ENCODE data around the gene MTARC2. TPM values are rescaled to one million over a fixed set of nuclear protein-coding genes. Genes with fewer than 3 reads are reported as not detected.

The MTARC2 gene
- total and polyA plus RNA-seq, 9 donors = 12.8 to 80.2 (median 23.6) TPM

GRCh38 chr1:220750131-220750515 lies 2.0 kb downstream of the MTARC2 start:
- no peaks in the 10 kb centered on the region for H3K9me3 ChIP-seq
- no peak overlapping the region for H3K27ac ChIP-seq
- H3K27me3 ChIP-seq = no peaks in the 10 kb centered on the region
- no peak overlapping the region for H3K4me3 ChIP-seq
- H3K4me1 ChIP-seq (ENCODE audit: insufficient read depth) = peaks cover 9% of the 10 kb centered on the region
- DNase-seq = peak in 1 of 5 donors; percentile 31
- H3K36me3 ChIP-seq = no peaks in the 10 kb centered on the region
- no peak for TF ChIP-seq EP300 (IDR thresholded peaks at IDR 0.05)
- no peak for TF ChIP-seq CTCF (IDR thresholded peaks at IDR 0.05)
- TF ChIP-seq POLR2A (IDR thresholded peaks at IDR 0.05) = no peak
- intact Hi-C loops (cut with DNase I) = no loop called here
- WGBS, 3 donors = 20 to 24% (median 22%) methylated on average over 6 of the region's 6 CpGs

DNA sequence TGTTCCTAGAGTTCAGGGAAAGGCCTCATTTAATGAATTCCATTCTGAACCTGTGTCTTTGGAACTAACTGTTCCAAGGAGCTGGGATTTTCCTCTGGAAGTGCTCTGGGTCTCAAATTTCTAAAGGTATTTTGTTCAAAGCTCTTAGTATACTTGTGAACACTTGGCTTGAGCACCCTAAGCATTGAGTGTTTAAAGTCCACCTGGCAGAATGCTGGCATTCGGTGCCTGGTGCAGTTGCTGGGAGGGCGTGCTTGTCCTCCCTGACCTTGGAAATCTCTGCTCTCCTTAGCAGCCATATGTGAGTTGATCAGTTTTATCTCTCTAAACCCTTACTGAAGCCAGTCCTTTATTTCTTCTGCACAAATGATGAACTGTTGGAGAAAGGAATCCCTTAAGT lies 3.0 kb downstream of the MTARC2 start:
- TF ChIP-seq EP300 (IDR thresholded peaks at IDR 0.05) (no peak), POLR2A (IDR thresholded peaks at IDR 0.05) (no peak), CTCF (IDR thresholded peaks at IDR 0.05) (no peak)
- no peak overlapping the region for H3K4me3 ChIP-seq
- DNase-seq = no peak
- intact Hi-C loops (cut with DNase I) = no loop called here
- H3K9me3 ChIP-seq = no peaks in the 10 kb centered on the region
- H3K4me1 ChIP-seq (ENCODE audit: insufficient read depth) = peaks cover 9% of the 10 kb centered on the region
- no peaks in the 10 kb centered on the region for H3K36me3 ChIP-seq
- H3K27me3 ChIP-seq = no peaks in the 10 kb centered on the region
- no peak overlapping the region for H3K27ac ChIP-seq
- 20 to 30% (median 24%) methylated on average over 2 of the region's 2 CpGs for WGBS, 3 donors

DNA sequence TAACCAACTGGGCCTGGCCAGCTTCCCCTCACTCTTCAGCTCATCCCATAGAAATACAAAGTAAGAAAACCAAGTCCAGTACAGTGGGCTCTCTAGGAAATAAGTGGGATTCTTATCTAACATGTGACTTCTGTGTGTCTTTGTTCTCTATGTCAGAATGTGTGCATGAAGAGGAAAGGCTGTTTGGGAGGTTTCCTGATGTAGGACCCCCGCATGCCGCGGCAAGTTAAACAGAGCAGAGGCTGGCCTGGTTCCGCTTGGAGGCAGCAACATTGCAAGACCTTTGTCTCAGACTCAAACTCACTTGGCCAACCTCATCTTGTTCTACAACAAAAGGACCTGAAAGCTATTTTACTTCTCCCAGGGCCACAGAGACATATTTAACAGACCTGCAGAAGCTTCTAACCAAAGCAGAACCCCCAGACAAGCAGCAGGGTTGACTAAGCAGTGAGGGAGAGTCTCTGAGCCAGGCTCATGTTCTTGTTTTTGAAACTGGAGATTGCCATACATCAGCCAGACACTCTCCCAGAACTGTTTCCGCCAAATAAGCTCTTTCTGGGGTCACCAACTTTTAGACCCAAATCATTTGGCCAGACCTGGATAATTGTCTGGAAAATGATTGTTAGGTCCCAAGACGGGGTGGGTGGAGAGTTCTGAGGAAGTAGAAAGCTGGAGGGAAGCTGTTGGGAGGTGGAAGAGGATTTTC lies 6.2 kb downstream of the MTARC2 start:
- intact Hi-C loops (cut with DNase I) = no loop called here
- H3K27ac ChIP-seq = no peak overlapping the region
- H3K4me1 ChIP-seq (ENCODE audit: insufficient read depth) = peaks cover 7% of the 10 kb centered on the region
- H3K36me3 ChIP-seq = no peaks in the 10 kb centered on the region
- no peaks in the 10 kb centered on the region for H3K27me3 ChIP-seq
- no peaks in the 10 kb centered on the region for H3K9me3 ChIP-seq
- no peak for DNase-seq
- 51 to 73% (median 66%) methylated on average over 6 of the region's 6 CpGs for WGBS, 3 donors
- H3K4me3 ChIP-seq = no peak overlapping the region
- TF ChIP-seq EP300 (IDR thresholded peaks at IDR 0.05) (no peak), CTCF (IDR thresholded peaks at IDR 0.05) (no peak), POLR2A (IDR thresholded peaks at IDR 0.05) (no peak)

DNA sequence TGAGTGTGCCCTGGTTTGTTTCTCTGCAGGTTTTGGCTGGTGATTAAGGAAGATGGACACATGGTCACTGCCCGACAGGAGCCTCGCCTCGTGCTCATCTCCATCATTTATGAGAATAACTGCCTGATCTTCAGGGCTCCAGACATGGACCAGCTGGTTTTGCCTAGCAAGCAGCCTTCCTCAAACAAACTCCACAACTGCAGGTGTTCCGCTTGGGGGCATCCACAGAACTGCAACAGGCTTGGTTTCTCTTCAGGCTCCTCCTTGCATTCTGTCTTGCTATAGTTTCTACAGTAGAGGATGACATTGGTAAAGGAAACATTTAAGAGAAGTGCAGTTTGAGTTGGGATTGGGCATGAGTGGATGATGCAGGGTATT lies 6.8 kb downstream of the MTARC2 start:
- Histone ChIP-seq H3K27ac (no peak overlapping the region), H3K9me3 (no peaks in the 10 kb centered on the region), H3K36me3 (no peaks in the 10 kb centered on the region), H3K27me3 (no peaks in the 10 kb centered on the region), H3K4me1 (ENCODE audit: insufficient read depth) (peaks cover 5% of the 10 kb centered on the region), H3K4me3 (no peak overlapping the region)
- 90 to 99% (median 92%) methylated on average over 4 of the region's 4 CpGs for WGBS, 3 donors
- intact Hi-C loops (cut with DNase I) = no loop called here
- no peak for DNase-seq
- TF ChIP-seq EP300 (IDR thresholded peaks at IDR 0.05) (no peak), POLR2A (IDR thresholded peaks at IDR 0.05) (no peak), CTCF (IDR thresholded peaks at IDR 0.05) (no peak)
